ENCODE data around the gene MYOZ3.
A peak's percentile ranks its signal among the peaks of the same experiment; 100 is the strongest.

The MYOZ3 gene

DNA sequence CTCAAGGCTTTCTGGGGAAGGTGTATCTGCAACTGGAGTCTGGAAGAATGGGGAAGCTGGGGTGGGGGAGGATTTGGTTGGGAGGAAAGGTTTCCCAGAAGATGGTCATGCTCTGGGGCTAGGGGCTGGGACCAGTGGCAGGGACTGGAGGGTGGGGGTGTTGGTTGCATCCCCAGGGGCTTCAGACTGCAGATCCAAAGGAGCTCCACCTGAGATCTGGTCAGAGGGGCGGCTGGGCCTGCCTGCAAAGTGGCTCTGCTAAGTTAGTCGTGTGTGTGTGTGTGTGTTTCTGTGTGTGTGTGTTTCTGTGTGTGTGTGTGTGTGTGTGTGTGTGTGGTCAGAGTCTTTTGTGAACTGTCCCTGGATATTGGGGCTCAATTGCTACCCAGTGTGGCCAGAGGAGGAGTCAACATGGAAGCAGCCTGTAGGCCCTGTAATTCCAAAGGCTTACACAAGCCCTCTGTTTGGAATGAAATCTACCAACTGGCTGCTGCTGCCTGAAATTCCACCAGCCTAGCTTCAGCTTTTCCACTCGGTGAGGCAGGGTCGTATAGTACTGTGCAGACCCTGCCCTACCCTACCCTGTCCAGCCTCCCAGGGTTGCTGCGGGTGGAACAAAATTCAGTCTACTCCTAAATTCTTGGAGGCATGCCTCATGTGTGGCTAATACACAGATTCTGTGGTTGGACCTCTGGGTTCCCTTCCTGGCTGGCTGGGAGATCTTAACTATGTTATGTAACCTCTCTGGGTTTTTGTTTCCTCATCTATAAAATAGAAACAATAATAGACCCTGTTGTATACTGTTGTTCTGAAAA lies 33.1 kb upstream of the MYOZ3 start:
- no peak for DNase-seq

DNA sequence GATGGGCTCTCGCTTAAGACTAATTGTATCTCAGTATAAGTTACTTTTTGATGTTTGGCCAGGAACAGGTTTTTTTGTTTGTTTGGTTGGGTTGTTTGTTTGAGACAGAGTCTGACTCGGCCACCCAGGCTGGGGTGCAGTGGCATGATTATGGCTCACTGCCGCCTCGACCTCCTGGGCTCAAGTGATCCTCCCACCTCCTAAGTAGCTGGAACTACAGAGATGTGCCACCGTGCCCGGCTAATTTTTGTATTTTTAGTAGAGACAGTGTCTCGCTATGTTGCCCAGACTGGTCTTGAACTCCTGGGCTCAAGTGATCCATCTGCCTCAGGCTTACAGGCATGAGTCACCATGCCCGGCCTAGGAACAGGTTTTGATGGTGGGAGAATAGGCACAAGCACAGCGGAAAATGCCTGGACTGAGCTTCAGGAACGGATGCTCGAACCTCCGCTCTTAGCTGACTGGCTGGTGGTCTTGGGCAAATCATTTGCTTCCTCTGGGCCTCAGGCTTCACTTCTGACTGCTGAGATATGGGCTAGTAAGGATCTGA lies 32.0 kb upstream of the MYOZ3 start:
- no peak for DNase-seq

DNA sequence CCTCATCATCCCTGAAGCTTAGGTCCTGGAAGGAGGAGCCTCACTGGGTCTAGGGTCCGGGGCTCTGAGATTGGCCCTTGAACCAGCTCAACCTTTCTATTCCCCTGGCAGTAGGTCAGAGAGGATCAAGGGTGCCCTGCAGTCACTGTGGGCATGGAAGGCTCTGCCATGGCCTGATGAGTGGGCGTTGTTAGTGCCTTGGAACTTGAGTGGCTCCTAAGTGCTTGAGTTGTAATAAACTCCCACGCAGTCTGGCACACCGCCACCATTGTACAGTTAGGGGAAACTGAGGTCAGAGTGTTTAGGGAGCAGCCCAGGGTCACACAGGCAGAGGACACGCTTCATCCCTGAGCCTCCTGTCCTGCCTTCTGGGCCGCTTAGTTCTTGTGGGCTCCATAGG lies 31.0 kb upstream of the MYOZ3 start:
- DNase-seq, result no peak

DNA sequence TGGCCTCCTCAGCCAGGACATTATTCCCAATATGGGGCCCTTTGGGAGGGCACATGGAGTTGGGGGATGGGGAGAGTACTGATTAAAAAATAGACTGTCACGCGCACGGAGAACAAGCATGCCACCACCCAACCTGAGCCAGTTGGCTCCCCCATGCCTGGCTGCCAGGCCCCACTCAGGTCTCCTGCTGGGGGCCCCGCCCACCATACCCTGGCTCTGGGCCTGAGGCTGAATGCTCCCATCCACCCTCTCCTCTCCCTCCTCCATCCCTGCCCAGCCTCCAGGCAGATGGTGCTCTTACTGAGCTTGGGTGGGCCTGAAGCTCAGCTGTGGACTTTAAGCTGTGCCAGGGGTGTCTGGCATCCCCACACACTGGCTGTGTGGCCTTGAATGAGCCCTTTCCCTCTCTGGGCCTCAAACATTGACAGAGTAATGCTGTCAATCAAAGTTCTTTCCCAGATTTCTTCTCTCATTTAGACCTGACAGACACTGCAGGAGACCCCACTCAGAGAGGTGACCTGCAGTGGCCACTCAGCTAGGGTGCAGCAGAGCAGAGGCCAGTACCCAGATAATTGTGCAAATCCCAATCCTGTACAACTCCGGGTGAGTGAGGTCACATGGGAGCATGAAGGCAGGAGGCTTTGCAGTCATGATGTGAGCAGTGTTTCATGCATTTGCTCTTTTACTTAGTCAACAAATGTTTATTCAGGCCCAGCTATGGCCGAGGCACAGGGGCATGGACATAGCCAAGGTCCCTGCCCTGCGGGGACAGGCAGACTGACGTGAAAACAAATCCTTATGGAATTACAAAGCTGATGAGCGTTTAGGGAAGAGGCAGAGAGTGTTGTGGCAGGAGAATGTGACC lies 30.4 kb upstream of the MYOZ3 start:
- no peak for DNase-seq

DNA sequence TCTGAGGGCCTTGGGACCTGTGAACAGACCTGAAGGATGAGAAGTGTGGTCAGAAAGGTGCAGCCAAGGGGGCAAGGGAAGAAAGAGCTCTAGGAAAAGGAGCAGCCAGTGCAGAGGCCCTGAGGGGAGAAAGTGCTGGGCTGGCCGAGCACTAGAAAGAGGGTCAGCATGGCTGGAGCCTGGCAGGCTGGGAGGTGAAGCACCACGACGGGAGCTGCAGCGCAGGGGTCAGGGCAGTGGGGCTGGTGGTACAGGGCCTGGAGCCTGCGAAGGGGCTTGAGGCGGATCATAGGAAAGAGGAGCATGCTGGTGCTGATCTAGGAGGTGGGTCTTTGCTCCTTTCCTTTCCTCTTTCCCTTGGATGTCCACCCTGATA lies 29.7 kb upstream of the MYOZ3 start:
- no peak for DNase-seq

DNA sequence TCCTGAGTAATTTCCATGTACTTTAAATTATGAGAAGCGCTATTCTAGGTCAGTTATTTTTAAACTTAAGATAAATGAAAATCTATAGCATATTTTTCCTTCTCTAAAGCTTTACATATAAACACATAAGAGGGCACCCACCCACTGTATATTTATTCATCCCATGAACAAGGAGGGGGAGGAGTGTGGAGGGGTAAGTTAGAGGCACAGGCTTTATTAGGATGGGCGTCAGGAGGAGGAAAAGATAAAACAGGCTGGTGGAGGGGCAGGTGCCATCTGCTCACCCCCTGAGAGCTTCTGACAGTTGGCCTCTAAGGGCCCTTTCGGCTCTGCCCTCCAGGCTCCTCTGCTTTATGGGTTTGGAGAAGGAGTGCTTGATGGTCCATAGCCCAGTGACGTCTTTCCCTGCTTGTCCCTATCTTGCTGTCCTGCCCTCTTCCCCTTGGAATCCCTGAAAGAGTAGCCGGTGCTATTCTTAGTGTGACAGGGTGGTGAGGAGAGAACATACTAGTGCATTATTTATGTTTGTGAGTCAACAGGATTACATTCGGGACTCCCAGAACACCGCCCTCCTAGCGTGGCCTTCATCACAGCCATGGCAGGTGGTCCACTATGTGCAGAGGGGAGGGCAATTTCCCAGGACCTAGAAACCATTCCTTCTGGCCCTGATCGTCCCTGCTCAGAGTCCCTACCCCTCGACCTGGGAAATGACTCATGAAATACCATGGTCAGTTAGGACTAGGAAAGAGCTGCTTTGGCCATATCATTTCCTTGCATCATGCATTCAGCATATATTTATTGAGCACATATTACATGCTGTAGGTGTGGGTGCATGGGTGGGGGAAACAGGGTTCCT lies 28.5 kb upstream of the MYOZ3 start:
- DNase-seq, result no peak

DNA sequence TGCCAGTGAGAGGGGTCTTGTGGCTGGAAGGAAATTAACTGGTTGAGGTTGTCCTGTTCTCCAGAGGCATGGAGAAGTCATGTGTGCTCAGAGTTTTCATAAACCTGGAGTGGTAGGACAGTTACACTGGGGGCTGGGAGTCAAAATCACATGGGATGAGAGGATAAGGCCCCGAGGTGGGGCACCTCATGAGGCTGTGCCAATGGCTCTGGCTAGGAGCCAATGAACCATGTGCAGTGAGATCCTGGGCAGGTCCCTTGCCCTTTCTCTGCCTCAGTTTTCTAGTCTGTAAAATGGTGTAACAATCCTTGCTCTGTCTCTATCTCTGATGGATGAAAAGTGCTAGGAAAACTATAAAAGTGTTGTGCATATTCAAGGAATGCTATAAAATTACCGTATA lies 27.6 kb upstream of the MYOZ3 start:
- no peak for DNase-seq

DNA sequence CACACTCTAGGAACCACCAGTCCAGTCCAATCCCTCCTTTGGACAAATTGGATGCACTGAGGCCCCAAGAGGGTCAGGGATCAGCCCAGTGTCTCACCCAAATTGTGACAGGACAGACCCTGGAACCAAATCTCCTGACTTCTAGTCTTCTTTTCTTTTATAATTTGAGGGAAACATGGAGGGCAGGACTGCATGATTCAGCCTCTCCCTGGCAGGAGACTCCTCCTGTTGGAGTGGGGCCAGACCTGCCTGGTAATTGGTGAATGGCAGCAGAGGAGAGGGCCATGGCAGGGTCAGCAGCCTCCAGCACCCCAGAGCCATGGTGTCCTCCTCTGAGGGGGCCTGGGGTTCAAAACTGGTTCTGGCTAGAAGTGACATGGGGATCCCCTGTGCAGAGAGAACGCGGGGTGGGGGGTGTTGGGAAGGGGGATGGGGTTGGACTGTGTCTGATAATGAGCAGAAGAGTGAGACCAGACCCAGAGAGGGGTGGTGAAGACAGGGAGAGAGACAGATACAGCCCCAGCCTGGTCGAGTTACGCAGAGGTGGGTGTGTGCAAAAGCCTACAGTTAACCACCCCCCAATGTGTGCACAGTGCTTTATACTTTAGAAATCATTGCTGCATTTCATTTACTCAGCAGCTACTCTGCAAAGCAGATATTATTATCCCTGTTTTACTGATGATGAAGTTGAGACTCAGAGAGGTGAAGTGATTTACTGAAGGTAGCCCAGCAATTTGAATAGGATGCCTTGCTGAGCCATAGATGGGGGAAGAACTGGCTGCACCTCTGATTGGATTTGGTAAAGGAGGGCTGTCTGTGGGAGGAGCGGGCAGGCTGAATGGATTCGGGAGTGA lies 24.4 kb upstream of the MYOZ3 start:
- no peak for DNase-seq

DNA sequence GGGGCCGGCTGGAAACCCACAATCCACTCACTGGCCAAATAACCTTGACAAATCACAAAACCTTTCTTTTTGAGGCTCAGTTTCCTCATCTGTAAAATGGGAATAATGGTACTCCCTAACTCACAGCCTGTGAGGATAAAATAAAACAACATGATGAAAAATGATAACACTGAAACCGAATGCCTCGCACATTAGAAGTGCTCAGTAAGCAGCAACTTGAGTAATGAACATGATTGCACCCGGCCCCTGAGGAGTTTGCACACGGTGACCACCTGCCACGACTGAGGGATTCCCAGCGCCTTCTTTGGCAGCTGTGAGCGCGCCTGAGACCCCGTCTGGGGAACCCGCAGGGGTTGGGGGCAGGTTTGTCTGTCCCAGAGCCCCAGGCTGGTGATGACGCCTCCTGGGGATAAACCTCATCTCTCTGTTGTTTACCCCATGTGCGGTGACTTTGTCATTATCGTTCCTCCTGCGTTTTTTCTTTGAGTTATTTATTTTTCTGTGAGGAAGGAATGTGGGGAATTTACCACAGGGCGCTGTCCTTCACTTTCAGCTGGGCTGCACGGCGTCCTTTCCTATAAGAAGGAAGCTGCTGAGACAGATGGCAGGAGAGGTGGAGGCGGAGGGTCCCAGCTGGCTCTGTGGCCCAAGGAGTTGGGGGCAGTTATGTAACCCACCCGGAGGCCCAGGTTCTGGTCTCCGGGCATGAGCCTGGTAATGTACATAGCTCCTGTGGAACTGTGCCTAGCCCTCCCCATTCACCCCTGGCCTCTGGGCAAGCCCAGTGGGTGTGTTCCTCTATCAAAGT lies 23.6 kb upstream of the MYOZ3 start:
- no peak for DNase-seq

DNA sequence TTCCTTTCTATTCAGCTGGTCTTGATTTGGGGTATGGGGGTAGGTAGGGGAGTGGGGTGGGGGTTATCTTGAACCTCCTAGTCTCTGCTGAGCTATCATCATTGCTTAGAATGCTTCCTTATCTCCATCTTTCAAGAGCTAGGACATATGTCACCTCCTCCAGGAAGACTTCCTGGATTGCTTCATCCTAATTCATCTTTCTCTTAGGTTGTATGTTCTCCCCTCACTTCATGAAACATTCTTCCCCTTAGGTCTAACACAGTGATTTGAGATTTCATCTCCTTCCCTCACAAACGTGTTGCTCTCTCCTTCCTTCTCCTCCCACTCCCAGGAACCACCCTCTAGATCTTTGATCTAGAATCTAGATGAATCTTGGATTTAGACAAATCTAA lies 23.0 kb upstream of the MYOZ3 start:
- no peak for DNase-seq

DNA sequence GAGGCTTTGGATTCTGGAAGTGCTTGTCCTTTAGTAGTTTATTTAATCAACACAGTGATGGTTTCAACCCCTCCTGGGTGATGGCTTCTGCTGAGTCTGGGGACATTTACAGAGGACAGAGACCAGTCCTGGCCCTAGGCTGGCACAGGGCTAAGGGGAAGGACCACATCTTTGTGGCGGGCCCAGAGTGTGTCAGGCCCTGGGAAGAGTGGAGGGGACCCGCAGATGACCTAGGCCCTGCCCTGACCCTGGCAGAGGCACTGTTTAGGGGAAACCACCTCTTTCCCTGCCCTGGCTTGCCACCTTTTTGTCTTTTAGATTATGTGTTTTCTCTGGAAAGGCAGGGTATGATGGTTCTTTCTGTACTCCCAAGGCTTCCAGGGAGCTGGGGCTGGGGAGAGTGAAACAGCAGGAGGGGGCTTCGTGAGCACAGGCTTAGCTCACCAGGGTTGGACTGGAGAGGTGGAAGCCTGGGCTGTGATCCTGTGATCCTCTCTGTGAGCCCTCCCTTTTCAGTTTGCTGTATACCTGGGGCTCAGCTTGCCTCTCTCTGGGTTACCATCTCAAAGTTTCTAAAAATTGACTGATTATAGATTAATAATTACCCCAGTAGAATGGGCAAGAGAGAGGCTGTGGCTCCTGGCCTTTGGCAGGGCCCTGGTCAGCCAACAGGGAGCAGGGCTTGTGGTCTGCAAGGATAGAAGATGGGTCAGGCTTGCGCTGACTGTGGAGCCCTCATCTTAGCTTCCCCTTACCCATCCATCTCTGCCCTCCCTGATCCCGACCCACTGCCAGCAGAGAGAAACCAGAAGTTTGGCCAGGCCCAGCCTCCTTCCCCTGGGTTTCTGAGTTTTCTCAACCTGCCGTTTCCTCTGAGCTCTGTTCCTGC lies 22.3 kb upstream of the MYOZ3 start:
- no peak for DNase-seq

DNA sequence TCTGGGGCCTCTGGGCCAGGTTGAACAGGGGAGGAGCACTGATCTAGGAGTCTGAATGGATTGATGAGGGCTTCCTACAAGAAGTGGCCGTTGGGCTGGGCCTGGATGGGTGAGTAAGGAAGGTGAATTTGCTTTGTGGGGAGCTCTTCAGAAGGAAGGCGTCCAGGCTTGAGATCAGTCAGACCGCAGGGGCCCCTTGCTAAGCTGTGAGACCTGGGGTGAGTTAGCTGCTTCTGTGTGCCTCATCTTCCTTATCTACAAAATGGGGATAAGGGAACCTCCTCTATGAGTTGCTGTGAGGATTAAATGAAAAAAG lies 21.7 kb upstream of the MYOZ3 start:
- DNase-seq, result no peak

DNA sequence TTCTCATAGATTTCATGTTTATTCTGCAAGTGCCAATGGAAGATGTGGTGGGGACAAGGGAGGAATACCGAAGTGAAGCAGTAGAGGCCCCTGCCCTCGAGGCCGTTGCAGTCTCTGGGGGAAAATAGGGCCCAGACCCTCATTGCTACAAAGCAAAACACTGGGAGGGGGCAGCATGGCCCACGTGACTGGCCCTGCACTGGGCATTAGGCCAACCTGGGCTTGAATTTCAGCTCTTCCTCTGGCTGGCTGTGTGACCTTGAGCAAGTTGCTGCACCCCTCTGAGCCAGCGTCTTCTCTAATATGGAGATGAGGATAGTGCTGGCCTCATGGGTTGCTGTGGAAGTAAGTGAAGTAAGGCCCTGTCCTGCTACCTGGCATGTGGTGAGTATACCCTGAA lies 21.3 kb upstream of the MYOZ3 start:
- no peak for DNase-seq

DNA sequence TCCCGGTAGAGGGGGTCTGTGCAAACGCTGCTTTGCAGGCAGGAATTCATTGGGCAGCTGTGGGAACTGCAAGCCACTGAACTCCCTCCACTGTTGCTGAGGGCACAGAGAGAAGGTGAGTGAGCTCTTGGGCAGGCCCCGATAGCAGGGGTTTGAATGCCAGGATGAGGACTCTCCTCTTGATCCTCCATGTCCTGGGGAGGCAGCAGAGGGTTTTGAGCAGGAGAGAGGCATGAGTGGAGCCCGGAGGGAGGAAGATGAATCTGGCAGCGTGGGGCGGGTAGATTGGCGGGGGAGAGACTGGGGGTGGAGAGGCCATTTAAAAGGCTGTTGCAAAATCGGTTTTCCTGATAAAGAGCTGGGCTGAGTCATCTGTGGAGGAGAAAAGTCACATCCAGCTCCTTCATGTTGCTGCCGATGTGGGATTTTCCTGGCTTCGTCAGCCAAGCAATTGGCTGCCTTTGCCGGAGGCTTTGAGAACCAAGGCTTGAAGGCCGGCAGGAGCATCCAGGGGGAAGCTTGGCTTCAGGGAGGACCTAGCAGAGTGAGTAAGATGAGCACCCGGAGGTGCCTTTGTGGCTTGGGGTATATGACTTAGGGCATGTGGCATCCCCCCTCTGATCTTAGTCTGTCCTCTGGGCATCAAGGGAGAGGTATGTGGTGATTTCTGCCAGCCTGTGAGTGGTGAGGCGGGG lies 20.6 kb upstream of the MYOZ3 start, which contains the start of gene SYNPO:
SYNPO (plus strand) TSS at position 350 of the 695 bp plus-strand sequence. CDS start 7,616 bp downstream, outside the sequence.
- peak in 1 of 2 donors; percentile 46 for DNase-seq

DNA sequence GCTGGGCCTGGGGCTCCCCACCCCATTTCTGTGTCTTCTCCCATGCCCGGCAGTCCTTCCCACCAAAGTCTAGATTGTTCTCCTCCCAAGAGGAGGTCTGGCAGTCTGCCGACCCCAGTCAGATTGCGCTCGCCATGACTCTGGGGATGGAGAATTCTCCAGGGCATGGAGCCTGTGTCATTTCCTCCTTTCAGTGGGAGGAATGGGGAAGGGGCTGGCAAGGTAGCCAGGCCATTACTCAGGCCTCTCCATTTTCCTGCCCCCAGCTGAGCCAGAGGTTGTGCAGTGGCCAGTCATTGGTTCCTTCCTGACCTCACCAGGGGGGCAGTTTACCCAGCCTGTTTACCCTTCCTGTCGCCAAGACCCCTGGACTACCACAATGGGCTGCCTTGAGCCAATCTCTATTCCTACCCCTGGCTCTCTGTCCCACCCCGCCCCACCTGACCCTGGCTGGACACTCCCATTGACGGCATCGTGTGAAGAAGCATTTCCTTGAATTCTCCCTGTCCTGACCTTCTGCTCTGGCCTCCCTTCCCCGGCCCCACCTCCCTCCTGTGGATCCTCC lies 20.0 kb upstream of the MYOZ3 start:
- DNase-seq, result no peak

DNA sequence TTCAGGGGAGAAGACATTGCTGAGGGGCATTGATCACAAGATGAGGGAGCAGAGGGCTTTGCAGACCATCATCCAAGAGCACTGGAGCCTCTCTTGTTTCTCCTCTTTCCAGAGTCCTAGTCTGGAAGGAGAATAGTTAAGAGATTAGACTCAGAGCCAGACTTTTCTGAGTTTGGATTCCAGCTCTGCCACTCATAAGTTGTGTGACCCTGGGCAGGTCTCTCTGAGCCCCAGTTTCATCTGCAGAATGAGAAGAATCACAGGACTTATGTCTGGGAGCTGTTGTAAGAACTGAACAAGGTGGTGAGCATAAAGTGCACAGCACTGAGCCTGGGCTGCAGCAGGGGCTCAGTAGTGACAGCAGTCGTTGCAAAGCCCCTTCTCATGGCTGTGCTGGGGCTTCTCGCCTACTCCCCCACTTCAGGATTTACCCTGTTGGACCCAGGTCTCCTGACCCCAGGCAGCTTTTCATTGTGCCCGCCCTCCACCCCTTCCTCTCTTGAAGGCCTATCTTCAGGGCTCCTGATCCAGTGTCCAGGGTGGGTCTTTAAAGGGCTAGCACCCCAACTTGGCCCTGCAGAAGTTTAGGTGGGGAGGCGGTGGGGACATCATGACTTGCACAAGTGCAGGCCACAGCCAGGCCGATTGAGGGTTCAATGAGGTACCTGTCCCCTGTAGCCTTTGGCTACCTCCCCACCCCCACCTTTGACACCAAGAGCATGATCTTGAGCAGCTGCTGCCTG lies 19.1 kb upstream of the MYOZ3 start:
- DNase-seq, result no peak

DNA sequence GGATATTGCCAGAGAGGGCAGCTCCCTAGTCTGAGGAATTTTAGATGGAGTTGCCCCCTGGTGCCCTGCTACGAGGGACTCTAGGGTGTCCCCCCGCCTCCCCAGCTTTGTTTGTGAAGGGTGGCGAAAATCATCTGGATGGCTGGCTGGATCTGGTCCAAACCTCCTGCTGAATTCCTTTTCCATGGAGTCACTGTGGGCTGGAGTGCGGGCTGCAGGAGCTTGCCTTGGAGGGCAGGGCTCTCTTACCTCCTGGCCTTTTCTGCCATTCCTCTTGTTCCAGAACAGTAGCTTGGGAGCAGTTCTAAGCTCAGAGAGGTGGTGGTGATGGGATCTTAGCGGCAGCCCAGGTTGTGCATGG lies 18.5 kb upstream of the MYOZ3 start:
- DNase-seq, result no peak

DNA sequence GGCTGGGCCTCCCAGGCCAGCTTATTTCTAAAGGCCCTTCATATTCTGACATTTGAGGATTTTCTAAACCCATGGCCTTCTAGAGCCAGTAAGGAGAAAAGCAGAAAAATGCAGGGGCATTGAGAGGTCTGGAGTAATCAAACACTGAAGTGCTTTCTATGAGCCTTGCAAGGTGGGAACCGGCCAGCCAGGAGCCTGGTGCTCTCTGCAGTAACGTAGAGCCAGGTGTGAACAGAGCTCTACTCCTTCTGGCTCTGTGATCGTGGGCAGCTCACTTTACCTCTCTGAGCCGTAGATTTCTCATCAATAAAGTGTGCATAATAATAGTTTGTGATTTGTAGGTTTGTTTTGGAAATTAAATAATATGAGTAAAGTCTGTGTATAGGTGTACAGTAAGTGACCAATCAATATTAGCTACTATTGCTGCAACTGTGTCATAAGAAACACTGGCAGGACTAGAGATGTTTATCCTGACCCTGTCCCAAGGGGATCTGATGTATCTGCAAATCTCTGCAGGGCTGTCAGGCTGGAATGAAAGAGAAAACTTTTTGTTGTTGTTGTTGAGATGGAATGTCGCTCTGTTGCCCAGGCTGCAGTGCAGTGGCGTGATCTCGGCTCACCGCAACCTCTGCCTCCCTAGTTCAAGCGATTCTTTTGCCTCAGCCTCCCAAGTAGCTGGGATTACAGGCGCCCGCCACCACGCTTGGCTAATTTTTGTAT lies 17.9 kb upstream of the MYOZ3 start:
- no peak for DNase-seq
